Mesenchymal stem cell (in vitro differentiated cells and primary cell): ENCODE measurements around the gene TEK.

ENCODE experiments used
- DNase-seq: peaks from one replicate; pipeline ENCODE4 v3.0.0-alpha.2; 2013
- H2AFZ ChIP-seq: one replicate; pipeline ENCODE4 v1.6.1; 2013; ENCODE audit warnings: low read depth, mild to moderate bottlenecking, control low read depth, inconsistent platforms, low read length, moderate library complexity
- H2AK5ac ChIP-seq: 2 replicates; pipeline ENCODE4 v1.6.1; 2013; ENCODE audit warnings: low read length, moderate library complexity, mild to moderate bottlenecking, inconsistent platforms; ENCODE audit not compliant: severe bottlenecking
- H2BK120ac ChIP-seq: one replicate; pipeline ENCODE4 v1.6.1; 2013; ENCODE audit warnings: low read depth, mild to moderate bottlenecking, inconsistent platforms, low read length, moderate library complexity
- H2BK12ac ChIP-seq, 2 experiments: one replicate each; pipeline ENCODE4 v1.6.1; 2013; ENCODE audit warnings: inconsistent platforms in 2 of 2, low read length in 2 of 2, mild to moderate bottlenecking in 2 of 2, moderate library complexity in 2 of 2, control low read depth in 1 of 2
- H2BK15ac ChIP-seq: one replicate; pipeline ENCODE4 v1.6.1; 2013; ENCODE audit warnings: mild to moderate bottlenecking, low read depth, inconsistent platforms; ENCODE audit not compliant: poor library complexity, severe bottlenecking
- H2BK5ac ChIP-seq: 2 replicates; pipeline ENCODE4 v1.6.1; 2013; ENCODE audit warnings: low read depth, mild to moderate bottlenecking, low read length, control low read depth, inconsistent platforms; ENCODE audit not compliant: poor library complexity, severe bottlenecking
- H3K14ac ChIP-seq, 2 experiments: one replicate each; pipeline ENCODE4 v1.6.1; 2013; ENCODE audit warnings: inconsistent platforms in 2 of 2, low read length in 2 of 2, control low read depth in 1 of 2, mild to moderate bottlenecking in 1 of 2, moderate library complexity in 1 of 2
- H3K18ac ChIP-seq, 2 experiments: one replicate each; pipeline ENCODE4 v1.6.1; 2013; ENCODE audit warnings: inconsistent platforms in 2 of 2, low read length in 2 of 2, control low read depth in 1 of 2, low read depth in 1 of 2, mild to moderate bottlenecking in 1 of 2
- H3K23ac ChIP-seq, 2 experiments: one replicate each; pipeline ENCODE4 v1.6.1; 2013; ENCODE audit warnings: inconsistent platforms in 2 of 2, low read length in 2 of 2, mild to moderate bottlenecking in 2 of 2, moderate library complexity in 2 of 2, control low read depth in 1 of 2
- H3K27ac ChIP-seq: 2 replicates; pipeline ENCODE4 v1.5.1; 2013; ENCODE audit warnings: mild to moderate bottlenecking, moderate library complexity, low read length, control low read depth, inconsistent platforms; ENCODE audit not compliant: poor library complexity, severe bottlenecking
- H3K27me3 ChIP-seq, 2 experiments: 2 replicates each; pipeline versions ENCODE4 v1.6.1 to v1.7.0; 2013; ENCODE audit warnings: low read length in 2 of 2, mild to moderate bottlenecking in 2 of 2, moderate library complexity in 2 of 2, control low read depth in 1 of 2, inconsistent platforms in 1 of 2; ENCODE audit not compliant: control insufficient read depth in 1 of 2, insufficient read depth in 1 of 2
- H3K36me3 ChIP-seq, 2 experiments: 2 replicates each; pipeline versions ENCODE4 v1.6.1 to v1.7.0; 2013; ENCODE audit warnings: low read length in 2 of 2, control low read depth in 1 of 2, inconsistent platforms in 1 of 2, low read depth in 1 of 2, mild to moderate bottlenecking in 1 of 2; ENCODE audit not compliant: insufficient read depth in 2 of 2, control insufficient read depth in 1 of 2
- H3K4ac ChIP-seq, 2 experiments: one replicate each; pipeline ENCODE4 v1.6.1; 2013; ENCODE audit warnings: inconsistent platforms in 2 of 2, low read length in 2 of 2, mild to moderate bottlenecking in 2 of 2, moderate library complexity in 2 of 2, control low read depth in 1 of 2, low read depth in 1 of 2
- H3K4me1 ChIP-seq: 2 replicates; pipeline ENCODE4 v1.6.1; 2013; ENCODE audit warnings: low read depth, low read length, control low read depth; ENCODE audit not compliant: control insufficient read depth, insufficient read depth
- H3K4me2 ChIP-seq: 2 replicates; pipeline ENCODE4 v1.6.1; 2013; ENCODE audit warnings: low read length, mild to moderate bottlenecking, inconsistent platforms; ENCODE audit not compliant: poor library complexity, severe bottlenecking
- H3K4me3 ChIP-seq, 2 experiments: 2 replicates each; pipeline versions ENCODE4 v1.5.1 to v1.7.0; 2013; ENCODE audit warnings: low read length in 2 of 2, mild to moderate bottlenecking in 2 of 2, control low read depth in 1 of 2, low read depth in 1 of 2; ENCODE audit not compliant: insufficient read depth in 1 of 2
- H3K79me1 ChIP-seq: replicated peaks from 2 replicates; pipeline ENCODE4 v1.6.1; 2013; ENCODE audit warnings: mild to moderate bottlenecking, control low read depth, low read length, inconsistent platforms; ENCODE audit not compliant: poor library complexity, severe bottlenecking
- H3K9ac ChIP-seq: 2 replicates; pipeline ENCODE4 v1.7.0; 2013; ENCODE audit warnings: mild to moderate bottlenecking, low read length, moderate library complexity
- H3K9me3 ChIP-seq: 2 replicates; pipeline ENCODE4 v1.7.0; 2013; ENCODE audit warnings: mild to moderate bottlenecking, low read length; ENCODE audit not compliant: control insufficient read depth
- H4K8ac ChIP-seq: one replicate; pipeline ENCODE4 v1.6.1; 2013; ENCODE audit warnings: inconsistent platforms, mild to moderate bottlenecking, low read length, moderate library complexity
- H4K91ac ChIP-seq: one replicate; pipeline ENCODE4 v1.6.1; 2013; ENCODE audit warnings: mild to moderate bottlenecking, low read length, inconsistent platforms
- WGBS: methylation state at CpG from one replicate; pipeline ENCODE4 v1.1.7; 2013; ENCODE audit warnings: mixed read lengths; 5-methylcytosine and 5-hydroxymethylcytosine counted together

The TEK gene

DNA sequence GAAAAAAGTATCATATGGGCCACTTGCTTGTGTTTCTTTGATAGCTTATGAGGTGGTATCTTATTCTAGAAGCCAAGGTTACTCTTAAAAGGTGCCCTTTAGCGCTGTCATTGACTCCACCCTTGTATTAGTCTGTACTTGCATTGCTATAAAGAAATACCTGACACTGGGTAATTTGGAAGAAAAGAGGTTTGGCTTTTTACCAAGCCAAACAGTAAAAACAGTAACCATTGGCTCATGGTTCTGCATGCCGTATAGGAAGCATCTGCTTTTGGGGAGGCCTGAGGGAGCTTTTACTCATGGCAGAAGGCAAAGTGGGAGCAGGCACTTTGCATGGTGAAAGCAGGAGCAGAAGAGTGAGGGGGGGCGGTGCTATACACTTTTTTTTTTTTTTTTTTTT lies 87.4 kb downstream of the TEK start:
- Histone ChIP-seq H2BK12ac (no peak overlapping the region), H2AK5ac (no peak overlapping the region), H3K4me1 (no peaks in the 10 kb centered on the region), H3K4me2 (no peak overlapping the region), H3K4me3 (no peak overlapping the region), H2BK120ac (no peak overlapping the region), H2BK5ac (no peak overlapping the region), H3K4ac (no peak overlapping the region), H2BK15ac (no peak overlapping the region), H3K23ac (no peak overlapping the region), H3K79me1 (no peaks in the 10 kb centered on the region), H3K27me3 (no peaks in the 10 kb centered on the region), H4K91ac (no peak overlapping the region), H3K14ac (no peak overlapping the region), H3K9ac (no peak overlapping the region), H3K27ac (no peak overlapping the region), H3K9me3 (no peaks in the 10 kb centered on the region), H4K8ac (no peak overlapping the region), H2AFZ (no peak overlapping the region), H3K36me3 (no peaks in the 10 kb centered on the region), H3K18ac (peak overlapping the region in 1 of 2 experiments; percentile 57)
- no peak for DNase-seq
- 100% methylated on average over 1 of the region's 3 CpGs for WGBS

DNA sequence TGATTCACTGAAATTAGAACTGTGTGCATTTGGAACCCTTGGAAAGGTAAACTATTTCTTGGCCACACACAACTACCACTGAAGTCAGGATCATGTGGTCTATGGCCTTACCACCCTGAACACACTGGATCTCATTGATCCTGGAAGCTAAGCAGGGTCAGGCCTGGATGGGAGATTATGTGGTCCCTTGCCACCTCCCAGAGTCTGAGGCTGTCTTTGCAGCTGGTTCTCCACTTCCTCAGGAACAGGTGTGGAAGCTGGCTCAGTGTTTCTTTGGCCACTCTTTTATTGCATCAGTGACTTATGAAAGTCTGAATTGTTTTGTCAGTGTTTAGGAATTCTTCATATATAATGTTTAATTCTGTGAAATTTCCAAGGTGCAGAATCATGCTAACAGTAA lies 89.2 kb downstream of the TEK start:
- DNase-seq: no peak
- no peaks in the 10 kb centered on the region for H3K9me3 ChIP-seq
- H2BK15ac ChIP-seq: no peak overlapping the region
- no peak overlapping the region for H3K14ac ChIP-seq
- H3K27me3 ChIP-seq: no peaks in the 10 kb centered on the region
- H3K4me1 ChIP-seq: no peaks in the 10 kb centered on the region
- no peaks in the 10 kb centered on the region for H3K79me1 ChIP-seq
- H2AK5ac ChIP-seq: no peak overlapping the region
- no peak overlapping the region for H3K27ac ChIP-seq
- H2BK5ac ChIP-seq: no peak overlapping the region
- no peak overlapping the region for H3K4me3 ChIP-seq
- no peak overlapping the region for H2BK120ac ChIP-seq
- H4K91ac ChIP-seq: no peak overlapping the region
- no peak overlapping the region for H3K4ac ChIP-seq
- no peaks in the 10 kb centered on the region for H3K36me3 ChIP-seq
- H3K23ac ChIP-seq: no peak overlapping the region
- no peak overlapping the region for H3K9ac ChIP-seq
- no peak overlapping the region for H2AFZ ChIP-seq
- peak overlapping the region in 1 of 2 experiments; percentile 37 for H3K18ac ChIP-seq
- H3K4me2 ChIP-seq: no peak overlapping the region
- H4K8ac ChIP-seq: peak overlapping the region; percentile 3
- peak overlapping the region in 1 of 2 experiments; percentile 51 for H2BK12ac ChIP-seq

DNA sequence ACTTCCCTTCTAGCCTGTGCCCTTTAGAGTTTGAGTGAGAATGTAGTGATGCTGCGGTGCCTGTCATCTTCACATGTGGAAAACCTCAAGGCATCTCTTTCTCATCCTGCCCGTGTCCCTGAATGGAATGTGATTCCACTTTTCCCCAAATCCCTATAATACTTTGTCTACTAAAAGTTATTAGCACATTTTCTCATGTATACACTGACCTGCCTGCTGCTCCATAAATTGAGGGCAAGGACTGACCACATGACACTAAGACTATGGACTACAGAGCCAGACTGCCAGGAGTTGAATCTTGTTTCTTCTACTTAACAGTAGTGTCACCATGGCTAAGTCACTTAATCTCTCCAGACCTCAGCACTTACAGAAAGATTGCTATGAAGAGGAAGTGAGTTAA lies 93.0 kb downstream of the TEK start:
- Histone ChIP-seq H3K4me1 (no peaks in the 10 kb centered on the region), H2BK5ac (no peak overlapping the region), H3K18ac (no peak overlapping the region), H2BK15ac (no peak overlapping the region), H3K27ac (no peak overlapping the region), H2BK120ac (no peak overlapping the region), H3K4me2 (no peak overlapping the region), H3K9ac (no peak overlapping the region), H2AFZ (no peak overlapping the region), H3K14ac (no peak overlapping the region), H4K91ac (no peak overlapping the region), H3K4ac (no peak overlapping the region), H3K36me3 (no peaks in the 10 kb centered on the region), H3K23ac (no peak overlapping the region), H3K79me1 (no peaks in the 10 kb centered on the region), H3K4me3 (no peak overlapping the region), H3K27me3 (no peaks in the 10 kb centered on the region), H2AK5ac (no peak overlapping the region), H3K9me3 (no peaks in the 10 kb centered on the region), H2BK12ac (no peak overlapping the region), H4K8ac (no peak overlapping the region)
- peak; percentile 66 for DNase-seq
- WGBS: 35% methylated on average over 2 of the region's 2 CpGs

DNA sequence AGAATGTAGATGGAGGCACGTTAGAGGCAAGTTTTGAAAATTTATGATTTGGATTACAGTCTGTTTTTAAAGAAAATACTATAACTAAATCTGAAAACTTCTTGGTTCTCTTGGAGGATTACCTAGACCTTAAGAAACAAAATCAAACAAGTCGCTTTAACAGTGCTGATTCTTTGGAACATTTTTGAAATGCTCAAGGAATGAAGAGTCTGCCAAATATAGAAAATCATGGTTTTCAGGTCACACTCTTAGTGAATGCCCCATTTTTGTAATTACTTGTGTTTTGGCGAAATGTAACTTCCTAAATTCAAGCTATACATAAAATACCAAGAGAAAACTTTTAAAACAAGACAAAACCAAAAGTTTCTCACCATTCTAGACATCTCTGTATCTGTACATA lies 94.8 kb downstream of the TEK start:
- Histone ChIP-seq H3K4me1 (no peaks in the 10 kb centered on the region), H3K4ac (no peak overlapping the region), H3K27ac (no peak overlapping the region), H2BK15ac (no peak overlapping the region), H3K9ac (no peak overlapping the region), H3K14ac (no peak overlapping the region), H3K79me1 (no peaks in the 10 kb centered on the region), H3K4me2 (no peak overlapping the region), H3K27me3 (no peaks in the 10 kb centered on the region), H2AK5ac (no peak overlapping the region), H3K9me3 (no peaks in the 10 kb centered on the region), H3K23ac (no peak overlapping the region), H2AFZ (no peak overlapping the region), H3K18ac (no peak overlapping the region), H3K4me3 (no peak overlapping the region), H4K91ac (no peak overlapping the region), H3K36me3 (no peaks in the 10 kb centered on the region), H2BK12ac (peak overlapping the region in 1 of 2 experiments; percentile 84), H2BK120ac (no peak overlapping the region), H2BK5ac (no peak overlapping the region), H4K8ac (no peak overlapping the region)
- DNase-seq: no peak
- WGBS: no CpG with 5 or more reads among the region's 3 CpGs
